DMS79 (cell line): ENCODE results near the gene SUCO.

Experiments
- DNase-seq: peaks from one replicate; lab custom pipeline; 2025; lab: John Stamatoyannopoulos, UW

Gene SUCO

GRCh38 chr1:172647987-172648386 lies 115.0 kb downstream of the SUCO start:
- no peak for DNase-seq

GRCh38 chr1:172650474-172651193 lies 117.7 kb downstream of the SUCO start:
- no peak for DNase-seq

DNA sequence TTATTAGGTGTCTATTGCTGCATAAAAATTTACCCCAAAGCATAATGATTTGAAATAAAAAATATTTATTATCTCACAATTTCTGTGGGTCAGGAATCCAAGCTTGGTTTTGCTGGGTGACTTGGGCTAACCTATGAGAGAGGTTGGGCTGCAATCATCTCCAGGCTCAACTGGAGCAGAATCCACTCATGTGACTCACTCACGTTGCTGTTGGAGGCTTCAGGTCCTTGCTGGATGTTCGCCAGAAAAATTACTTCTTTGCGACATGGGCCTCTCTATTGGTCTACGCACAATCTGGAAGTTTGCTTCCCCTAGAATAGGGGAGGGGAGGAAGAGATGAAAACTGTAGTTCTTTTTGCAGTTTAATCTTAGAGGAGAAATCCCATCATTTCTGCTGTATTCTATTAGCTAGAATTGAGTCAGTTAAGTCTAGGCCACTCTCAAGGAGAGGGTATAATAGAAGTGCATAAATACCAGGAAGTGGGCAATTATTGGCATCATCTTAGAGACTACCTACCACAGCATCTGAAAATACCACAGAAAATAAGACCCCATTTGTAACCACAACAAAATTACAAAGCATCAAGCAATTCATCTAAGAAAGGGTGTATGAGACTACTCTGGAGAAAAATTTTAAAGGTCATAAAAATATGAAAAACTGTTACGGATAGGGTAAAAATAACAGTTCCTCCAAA lies 120.2 kb downstream of the SUCO start:
- DNase-seq: no peak

DNA sequence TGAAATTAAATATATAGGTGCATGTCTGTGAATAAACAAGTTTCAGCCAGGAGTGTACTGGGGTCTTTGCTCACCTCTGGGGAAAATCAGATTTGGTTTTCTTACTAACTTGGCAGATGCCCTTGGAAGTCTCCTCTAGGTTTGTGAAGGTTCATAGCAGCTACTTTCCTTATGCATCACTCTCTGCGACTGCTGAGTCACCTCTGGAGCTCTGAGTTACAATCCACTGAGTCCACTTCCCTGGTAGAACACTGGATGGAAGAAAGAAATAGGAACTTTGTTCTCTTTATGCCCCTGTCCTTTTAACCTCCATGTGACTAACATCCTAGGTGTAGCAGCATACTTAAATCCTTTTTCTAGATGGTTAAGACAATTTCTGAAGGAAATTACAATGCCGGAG lies 121.6 kb downstream of the SUCO start:
- DNase-seq: no peak

GRCh38 chr1:172656576-172656975 lies 123.6 kb downstream of the SUCO start:
- no peak for DNase-seq

DNA sequence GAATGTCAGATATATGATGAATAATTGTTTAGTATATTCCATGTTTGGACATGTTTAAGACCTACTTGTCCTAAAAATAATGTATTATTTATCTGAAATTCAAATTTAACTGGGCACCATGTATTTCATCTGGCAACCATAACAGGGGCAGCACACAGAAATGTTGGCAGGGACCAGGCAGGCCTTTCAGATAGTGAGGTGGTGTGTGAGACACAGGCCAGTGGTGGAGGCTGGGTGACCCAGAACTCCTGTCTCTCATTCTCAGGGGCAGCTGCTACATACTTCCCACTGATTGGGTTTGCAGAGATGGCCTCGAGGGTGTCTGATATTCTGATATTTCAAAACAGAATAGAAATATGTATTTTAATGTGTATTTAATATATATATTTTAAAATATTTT lies 124.6 kb downstream of the SUCO start:
- DNase-seq: no peak

- DNase-seq: no peak
Measured at GRCh38 chr1:172658871-172659453, 126.0 kb downstream of the SUCO start, which contains the start of gene FASLG. FASLG (plus strand) TSS chr1:172659103; CDS start chr1:172659202, 99 bp downstream.

GRCh38 chr1:172661107-172661506 lies 128.2 kb downstream of the SUCO start:
- no peak for DNase-seq
